CD4-positive, alpha-beta T cell (primary cell): ENCODE data around the gene GLUL. TPM values are rescaled to one million over a fixed set of nuclear protein-coding genes. Genes with fewer than 3 reads are reported as not detected.

Experiments used
- ATAC-seq: fragments of 200-7000 bp; cut with Tn5 transposase; one replicate; pipeline ENCODE4 v1.10.0; 2022; ENCODE audit warnings: mild to moderate bottlenecking; ENCODE audit not compliant: poor library complexity
- CTCF ChIA-PET: fragments of 350-600 bp; sonication (Branson Sonifier 250); formaldehyde crosslinking; loops from one replicate; lab custom pipeline; 2021; ENCODE audit warnings: antibody characterized with exemption, inconsistent platforms; lab: Charles Lee
- POLR2A ChIA-PET: fragments of 350-600 bp; sonication (Branson Sonifier 250); formaldehyde crosslinking; loops from one replicate; lab custom pipeline; 2021; ENCODE audit warnings: antibody characterized with exemption, inconsistent platforms; lab: Charles Lee
- DNase-seq, 14 experiments: peaks; one replicate each; pipeline ENCODE4 v3.0.0-alpha.2; 2013 to 2020; ENCODE audit warnings: mixed read lengths in 2 of 14
- H3K27ac ChIP-seq, 2 donors: one replicate each; pipeline versions ENCODE4 v1.5.1 to v1.7.0; 2013; ENCODE audit warnings: low read length in 2 of 2, low read depth in 1 of 2, mild to moderate bottlenecking in 1 of 2
- H3K27me3 ChIP-seq, 2 experiments: 1 replicate in 1 of 2; 2 replicates in 1 of 2; pipeline versions ENCODE4 v1.6.1 to v1.7.0; 2013; ENCODE audit warnings: low read length in 2 of 2, control low read depth in 1 of 2, mild to moderate bottlenecking in 1 of 2, moderate library complexity in 1 of 2; ENCODE audit not compliant: insufficient read depth in 2 of 2, control insufficient read depth in 1 of 2
- H3K36me3 ChIP-seq: one replicate; pipeline ENCODE4 v1.6.1; 2013; ENCODE audit warnings: low read length, control low read depth; ENCODE audit not compliant: insufficient read depth
- H3K4me1 ChIP-seq: one replicate; pipeline ENCODE4 v1.6.1; 2013; ENCODE audit warnings: low read length, control low read depth; ENCODE audit not compliant: insufficient read depth
- H3K4me3 ChIP-seq: one replicate; pipeline ENCODE4 v1.5.1; 2013; ENCODE audit warnings: mild to moderate bottlenecking, low read length, moderate library complexity
- H3K9me3 ChIP-seq, 2 experiments: 1 replicate in 1 of 2; 2 replicates in 1 of 2; pipeline versions ENCODE4 v1.6.1 to v1.7.0; 2013; ENCODE audit warnings: low read length in 2 of 2, mild to moderate bottlenecking in 2 of 2, control low read depth in 1 of 2, moderate library complexity in 1 of 2; ENCODE audit not compliant: control insufficient read depth in 1 of 2, insufficient read depth in 1 of 2
- H3K27ac Mint-ChIP-seq: one replicate; pipeline ENCODE4 v1.8.0; 2020; ENCODE audit warnings: mixed read lengths
- H3K27me3 Mint-ChIP-seq: one replicate; pipeline ENCODE4 v1.8.0; 2021; ENCODE audit warnings: mixed read lengths
- H3K36me3 Mint-ChIP-seq: one replicate; pipeline ENCODE4 v1.8.0; 2021; ENCODE audit warnings: low read depth, mixed read lengths
- H3K4me1 Mint-ChIP-seq: one replicate; pipeline ENCODE4 v1.8.0; 2021; ENCODE audit warnings: low read depth, mixed read lengths
- H3K4me3 Mint-ChIP-seq: one replicate; pipeline ENCODE4 v1.8.0; 2020; ENCODE audit warnings: mild to moderate bottlenecking, mixed read lengths
- H3K9me3 Mint-ChIP-seq: one replicate; pipeline ENCODE4 v1.8.0; 2020; ENCODE audit warnings: mixed read lengths
- CTCF ChIP-seq: fragments of 200-600 bp; IDR thresholded peaks from one replicate; pipeline ENCODE4 v1.8.0; 2022; ENCODE audit warnings: antibody characterized with exemption, mild to moderate bottlenecking
- intact Hi-C, 2 experiments: fragments of 100-400 bp; cut with DNase I in 1 of 2; cut with micrococcal nuclease in 1 of 2; formaldehyde crosslinking; loops; one replicate each; pipeline versions ENCODE4 v1.15.1 to v1.9.0; 2023 to 2025; cut with DNase I, micrococcal nuclease
- total RNA-seq, 174 experiments: library from RNA in 2 of 174; stranded (reverse) in 2 of 174; gene quantifications; one replicate each; pipeline ENCODE4 v1.2.3 and lab custom pipeline; 2021 to 2026

The GLUL gene
- total RNA-seq, 2 experiments from 2014 or later: 60.4 to 64.0 TPM

GRCh38 chr1:182408435-182409075 is 17.0 kb upstream of the GLUL start:
- no peaks in the 10 kb centered on the region for H3K9me3 Mint-ChIP-seq
- no peak overlapping the region for H3K27ac Mint-ChIP-seq
- H3K4me1 ChIP-seq: no peaks in the 10 kb centered on the region
- no peaks in the 10 kb centered on the region for H3K9me3 ChIP-seq
- no peaks in the 10 kb centered on the region for H3K36me3 ChIP-seq
- DNase-seq: no peak
- intact Hi-C loops: no loop called here
- no peak for ATAC-seq
- no peak overlapping the region for H3K4me3 Mint-ChIP-seq
- no peaks in the 10 kb centered on the region for H3K4me1 Mint-ChIP-seq
- no peak overlapping the region for H3K27ac ChIP-seq
- ChIA-PET CTCF (no interaction called here), POLR2A (interaction anchor here (0.7 kb wide), 1 partner anchor 37 kb away, joined by 3 read pairs; no protein-coding TSS in a partner anchor)
- H3K36me3 Mint-ChIP-seq: no peaks in the 10 kb centered on the region
- H3K4me3 ChIP-seq: no peak overlapping the region
- peaks cover 57% of the 10 kb centered on the region for H3K27me3 Mint-ChIP-seq
- TF ChIP-seq CTCF: no peak
- peaks cover 14 to 15% of the 10 kb centered on the region in 2 experiments for H3K27me3 ChIP-seq

GRCh38 chr1:182407724-182408123 is 16.1 kb upstream of the GLUL start:
- H3K4me1 ChIP-seq: no peaks in the 10 kb centered on the region
- H3K36me3 ChIP-seq: no peaks in the 10 kb centered on the region
- no peaks in the 10 kb centered on the region for H3K9me3 ChIP-seq
- POLR2A ChIA-PET: no interaction called here
- CTCF ChIA-PET: no interaction called here
- H3K4me3 ChIP-seq: no peak overlapping the region
- Mint-ChIP-seq H3K9me3 (no peaks in the 10 kb centered on the region), H3K27me3 (peaks cover 57% of the 10 kb centered on the region), H3K27ac (no peak overlapping the region), H3K36me3 (no peaks in the 10 kb centered on the region), H3K4me1 (no peaks in the 10 kb centered on the region), H3K4me3 (no peak overlapping the region)
- intact Hi-C loops: no loop called here
- no peak for TF ChIP-seq CTCF
- no peak overlapping the region for H3K27ac ChIP-seq
- no peak for DNase-seq
- no peak for ATAC-seq
- H3K27me3 ChIP-seq: peaks cover 12 to 15% of the 10 kb centered on the region in 2 experiments

GRCh38 chr1:182406012-182406411 is 14.4 kb upstream of the GLUL start:
- no peaks in the 10 kb centered on the region for H3K36me3 Mint-ChIP-seq
- Histone ChIP-seq H3K27ac (no peak overlapping the region), H3K4me1 (no peaks in the 10 kb centered on the region), H3K27me3 (peaks cover 12 to 15% of the 10 kb centered on the region in 2 experiments), H3K36me3 (no peaks in the 10 kb centered on the region), H3K9me3 (no peaks in the 10 kb centered on the region), H3K4me3 (no peak overlapping the region)
- no peak for TF ChIP-seq CTCF
- no peak for ATAC-seq
- intact Hi-C loops: no loop called here
- no peak overlapping the region for H3K4me3 Mint-ChIP-seq
- H3K27ac Mint-ChIP-seq: no peak overlapping the region
- H3K27me3 Mint-ChIP-seq: peaks cover 52% of the 10 kb centered on the region
- H3K9me3 Mint-ChIP-seq: no peaks in the 10 kb centered on the region
- DNase-seq: no peak
- ChIA-PET CTCF (no interaction called here), POLR2A (no interaction called here)
- no peaks in the 10 kb centered on the region for H3K4me1 Mint-ChIP-seq
